Right atrium auricular region (tissue), 2 donors: ENCODE results near the gene TYK2. TPM values are rescaled to one million over a fixed set of nuclear protein-coding genes. Genes with fewer than 3 reads are reported as not detected.
"Not testable (repeated sequence)": the region's sequence is repeated elsewhere in the genome, so short reads cannot be mapped to it uniquely, and the experiment has no call there.

Experiments used
- DNase-seq: peaks from one replicate; pipeline ENCODE4 v3.0.0-alpha.2; 2019; ENCODE audit warnings: low spot score
- H3K27ac ChIP-seq, 2 donors: fragments of 200-600 bp; sonication (generic); 1 replicate in 1 of 2; 2 replicates in 1 of 2; pipeline ENCODE4 v1.5.1; 2016 to 2019
- H3K27me3 ChIP-seq, 2 donors: fragments of 200-600 bp; sonication (generic); one replicate each; pipeline versions ENCODE4 v1.5.1 to v1.6.0; 2017 to 2019
- H3K36me3 ChIP-seq: fragments of 200-600 bp; sonication (generic); one replicate; pipeline ENCODE4 v1.5.1; 2016
- H3K4me1 ChIP-seq, 2 donors: fragments of 200-600 bp; sonication (generic); one replicate each; pipeline versions ENCODE4 v1.5.1 to v1.6.0; 2017 to 2019
- H3K4me3 ChIP-seq, 2 donors: fragments of 200-600 bp; sonication (generic); 1 replicate in 1 of 2; 2 replicates in 1 of 2; pipeline ENCODE4 v1.5.1; 2017 to 2019; ENCODE audit warnings: mild to moderate bottlenecking in 1 of 2, moderate library complexity in 1 of 2
- H3K9me3 ChIP-seq, 2 donors: fragments of 200-600 bp; sonication (generic); one replicate each; pipeline ENCODE4 v1.5.1; 2019
- CTCF ChIP-seq, 2 donors: fragments of 200-600 bp; sonication (generic); IDR thresholded peaks; one replicate each; pipeline ENCODE4 v1.5.1; 2019; ENCODE audit warnings: antibody characterized with exemption in 2 of 2
- total RNA-seq, 2 donors: library from RNA; depleted of rRNA; stranded (reverse); fragments of >200 nt; gene quantifications; one replicate each; pipeline ENCODE4 v1.1.0, GENCODE V29; 2016

Gene TYK2
- total RNA-seq, 2 donors from 2014 or later: 31.7 to 58.8 TPM

GRCh38 chr19:10412257-10412977 is 32.0 kb upstream of the TYK2 start:
- H3K9me3 ChIP-seq: no peaks in the 10 kb centered on the region
- DNase-seq: no peak
- peaks cover 0 to 15% of the 10 kb centered on the region in 2 donors for H3K4me1 ChIP-seq
- H3K27ac ChIP-seq: no peak overlapping the region
- H3K36me3 ChIP-seq: no peaks in the 10 kb centered on the region
- TF ChIP-seq CTCF (IDR thresholded peaks at IDR 0.05): no peak
- no peak overlapping the region for H3K4me3 ChIP-seq
- peaks cover under 1 to 8% of the 10 kb centered on the region in 2 donors for H3K27me3 ChIP-seq

- H3K9me3 ChIP-seq, DNase-seq, H3K36me3 ChIP-seq, H3K4me3 ChIP-seq, H3K27ac ChIP-seq, H3K4me1 ChIP-seq, H3K27me3 ChIP-seq: not testable (repeated sequence)
Observed at GRCh38 chr19:10411224-10411623, 30.9 kb upstream of the TYK2 start.

- no peak overlapping the region for H3K4me3 ChIP-seq
- peaks cover 5% of the 10 kb centered on the region in 2 donors for H3K27me3 ChIP-seq
- TF ChIP-seq CTCF (IDR thresholded peaks at IDR 0.05): no peak
- H3K9me3 ChIP-seq: no peaks in the 10 kb centered on the region
- peaks cover 0 to 16% of the 10 kb centered on the region in 2 donors for H3K4me1 ChIP-seq
- H3K27ac ChIP-seq: no peak overlapping the region
- DNase-seq: no peak
- H3K36me3 ChIP-seq: no peaks in the 10 kb centered on the region
Observed at GRCh38 chr19:10408511-10409283, 28.3 kb upstream of the TYK2 start.

- Histone ChIP-seq H3K4me1 (peaks cover 0 to 24% of the 10 kb centered on the region in 2 donors), H3K4me3 (no peak overlapping the region), H3K9me3 (no peaks in the 10 kb centered on the region), H3K27me3 (peaks cover 5% of the 10 kb centered on the region in 2 donors), H3K27ac (no peak overlapping the region), H3K36me3 (no peaks in the 10 kb centered on the region)
- DNase-seq: no peak
- TF ChIP-seq CTCF (IDR thresholded peaks at IDR 0.05): no peak
Observed at GRCh38 chr19:10407096-10407495, 26.7 kb upstream of the TYK2 start.

GRCh38 chr19:10406191-10406590 is 25.8 kb upstream of the TYK2 start:
- no peak for DNase-seq
- no peak overlapping the region for H3K27ac ChIP-seq
- no peaks in the 10 kb centered on the region for H3K9me3 ChIP-seq
- peaks cover 0 to 33% of the 10 kb centered on the region in 2 donors for H3K4me1 ChIP-seq
- H3K27me3 ChIP-seq: peaks cover 5% of the 10 kb centered on the region in 2 donors
- H3K36me3 ChIP-seq: no peaks in the 10 kb centered on the region
- TF ChIP-seq CTCF (IDR thresholded peaks at IDR 0.05): no peak
- H3K4me3 ChIP-seq: no peak overlapping the region
